Left lung (tissue), 10 donors: ENCODE measurements around the gene DNM3. TPM values are rescaled to one million over a fixed set of nuclear protein-coding genes. Genes with fewer than 3 reads are reported as not detected.

Source experiments
- ATAC-seq: fragments of 200-7000 bp; cut with Tn5 transposase; one replicate; pipeline ENCODE4 v1.9.1; 2020; ENCODE audit warnings: moderate library complexity
- DNase-seq, 4 donors: peaks; one replicate each; pipeline ENCODE4 v3.0.0-alpha.2; 2013 to 2020
- H3K27ac ChIP-seq, 2 donors: fragments of 200-600 bp; sonication (generic) in 1 of 2; one replicate each; pipeline versions ENCODE4 v1.5.0 to v1.8.0; 2020 to 2021
- H3K27me3 ChIP-seq, 2 donors: fragments of 200-600 bp; sonication (generic) in 1 of 2; one replicate each; pipeline versions ENCODE4 v1.5.0 to v1.8.0; 2020 to 2021
- H3K36me3 ChIP-seq, 2 donors: fragments of 200-600 bp; sonication (generic) in 1 of 2; one replicate each; pipeline versions ENCODE4 v1.5.0 to v1.8.0; 2020 to 2021
- H3K4me1 ChIP-seq, 2 donors: fragments of 200-600 bp; one replicate each; pipeline ENCODE4 v1.8.0; 2021
- H3K4me3 ChIP-seq, 2 donors: fragments of 200-600 bp; sonication (generic) in 1 of 2; one replicate each; pipeline versions ENCODE4 v1.5.0 to v1.8.0; 2020 to 2021; ENCODE audit warnings: mild to moderate bottlenecking in 1 of 2
- H3K9me3 ChIP-seq, 2 donors: fragments of 200-600 bp; sonication (generic) in 1 of 2; one replicate each; pipeline versions ENCODE4 v1.5.0 to v1.8.0; 2020 to 2021
- intact Hi-C, 2 donors: fragments of 100-400 bp; cut with DNase I; formaldehyde crosslinking; loops; one replicate each; pipeline versions ENCODE4 v1.11.2 to v1.14.2; 2022
- polyA plus RNA-seq, 6 donors: library from polyadenylated mRNA; unstranded; fragments of 120-200 nt; gene quantifications; one replicate each; pipeline ENCODE4 v1.2.1, GENCODE V29; 2013; ENCODE audit not compliant: insufficient read length in 6 of 6
- total RNA-seq, 2 donors: library from RNA; stranded (reverse); fragmentation: NEBNext Ultra II Directional; extraction: Animal tissue kit (Norgen Biotek cat#: 25700); gene quantifications; one replicate each; pipeline ENCODE4 v1.2.1, GENCODE V29; 2021
- TF ChIP-seq, protein P1 (sequence below), 2 donors: fragments of 200-600 bp; sonication (generic) in 1 of 2; IDR thresholded peaks; one replicate each; pipeline versions ENCODE4 v1.5.0 to v1.8.0; 2021; ENCODE audit warnings: antibody characterized with exemption in 2 of 2
- donor health status: DM: no; HTN: yes; CAD: no.
- donor health status: DM: no; HTN: no; CAD: no.

Gene DNM3
- total and polyA plus RNA-seq, 8 donors, result 5.2 to 7.7 (median 6.3) TPM

GRCh38 chr1:171865106-171865505, 23.8 kb downstream of the DNM3 start:
- H3K27ac ChIP-seq, result no peak overlapping the region
- H3K4me1 ChIP-seq, result peaks cover 0 to 16% of the 10 kb centered on the region in 2 donors
- intact Hi-C loops, result no loop called here
- TF ChIP-seq, protein P1, sequence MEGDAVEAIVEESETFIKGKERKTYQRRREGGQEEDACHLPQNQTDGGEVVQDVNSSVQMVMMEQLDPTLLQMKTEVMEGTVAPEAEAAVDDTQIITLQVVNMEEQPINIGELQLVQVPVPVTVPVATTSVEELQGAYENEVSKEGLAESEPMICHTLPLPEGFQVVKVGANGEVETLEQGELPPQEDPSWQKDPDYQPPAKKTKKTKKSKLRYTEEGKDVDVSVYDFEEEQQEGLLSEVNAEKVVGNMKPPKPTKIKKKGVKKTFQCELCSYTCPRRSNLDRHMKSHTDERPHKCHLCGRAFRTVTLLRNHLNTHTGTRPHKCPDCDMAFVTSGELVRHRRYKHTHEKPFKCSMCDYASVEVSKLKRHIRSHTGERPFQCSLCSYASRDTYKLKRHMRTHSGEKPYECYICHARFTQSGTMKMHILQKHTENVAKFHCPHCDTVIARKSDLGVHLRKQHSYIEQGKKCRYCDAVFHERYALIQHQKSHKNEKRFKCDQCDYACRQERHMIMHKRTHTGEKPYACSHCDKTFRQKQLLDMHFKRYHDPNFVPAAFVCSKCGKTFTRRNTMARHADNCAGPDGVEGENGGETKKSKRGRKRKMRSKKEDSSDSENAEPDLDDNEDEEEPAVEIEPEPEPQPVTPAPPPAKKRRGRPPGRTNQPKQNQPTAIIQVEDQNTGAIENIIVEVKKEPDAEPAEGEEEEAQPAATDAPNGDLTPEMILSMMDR (IDR thresholded peaks at IDR 0.05), result no peak
- H3K27me3 ChIP-seq, result no peaks in the 10 kb centered on the region
- no peaks in the 10 kb centered on the region for H3K36me3 ChIP-seq
- no peak for DNase-seq
- ATAC-seq, result no peak
- no peak overlapping the region for H3K4me3 ChIP-seq
- no peaks in the 10 kb centered on the region for H3K9me3 ChIP-seq

GRCh38 chr1:171867236-171867635, 25.9 kb downstream of the DNM3 start:
- DNase-seq (no peak), ATAC-seq (no peak)
- H3K4me3 ChIP-seq, result no peak overlapping the region
- intact Hi-C loops, result no loop called here
- H3K4me1 ChIP-seq, result peaks cover 0 to 16% of the 10 kb centered on the region in 2 donors
- no peaks in the 10 kb centered on the region for H3K27me3 ChIP-seq
- no peaks in the 10 kb centered on the region for H3K36me3 ChIP-seq
- no peaks in the 10 kb centered on the region for H3K9me3 ChIP-seq
- no peak overlapping the region for H3K27ac ChIP-seq
- TF ChIP-seq, protein P1 (IDR thresholded peaks at IDR 0.05), result no peak

GRCh38 chr1:171868217-171868803, 27.0 kb downstream of the DNM3 start:
- Histone ChIP-seq H3K27ac (peak overlapping the region in 1 of 2 donors; percentile 8), H3K4me3 (no peak overlapping the region), H3K36me3 (no peaks in the 10 kb centered on the region), H3K4me1 (peaks cover 0 to 16% of the 10 kb centered on the region in 2 donors), H3K27me3 (no peaks in the 10 kb centered on the region), H3K9me3 (no peaks in the 10 kb centered on the region)
- DNase-seq, result peak in 1 of 4 donors; percentile 28
- peak; percentile 74 for ATAC-seq
- TF ChIP-seq, protein P1 (IDR thresholded peaks at IDR 0.05), result no peak
- intact Hi-C loops, result no loop called here

DNA sequence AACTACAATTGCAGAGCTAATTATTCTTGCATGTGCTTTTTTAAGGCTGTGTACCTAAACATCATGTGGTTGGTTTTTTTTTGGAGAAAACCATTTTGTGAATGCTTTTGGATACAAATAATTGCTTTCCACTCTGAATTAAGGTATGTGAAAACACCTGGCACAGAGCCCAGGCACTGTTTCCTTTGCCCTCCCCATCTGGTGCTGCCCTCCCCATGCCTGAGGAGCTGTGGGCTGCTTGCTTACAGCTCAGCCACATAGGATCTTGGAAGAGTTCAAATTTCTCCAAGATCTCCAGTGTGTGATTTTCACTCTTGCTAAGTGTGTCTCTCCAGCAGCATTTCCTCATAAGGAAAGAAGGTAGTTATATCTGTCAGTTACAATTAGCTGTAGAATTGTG, 27.8 kb downstream of the DNM3 start:
- H3K27ac ChIP-seq, result no peak overlapping the region
- H3K9me3 ChIP-seq, result no peaks in the 10 kb centered on the region
- peaks cover 0 to 16% of the 10 kb centered on the region in 2 donors for H3K4me1 ChIP-seq
- H3K4me3 ChIP-seq, result no peak overlapping the region
- H3K36me3 ChIP-seq, result no peaks in the 10 kb centered on the region
- peak in 1 of 4 donors; percentile 32 for DNase-seq
- TF ChIP-seq, protein P1 (IDR thresholded peaks at IDR 0.05), result no peak
- intact Hi-C loops, result no loop called here
- H3K27me3 ChIP-seq, result no peaks in the 10 kb centered on the region
- peak; percentile 64 for ATAC-seq

- H3K4me3 ChIP-seq, result no peak overlapping the region
- no peak for ATAC-seq
- intact Hi-C loops, result no loop called here
- TF ChIP-seq, protein P1 (IDR thresholded peaks at IDR 0.05), result no peak
- no peaks in the 10 kb centered on the region for H3K9me3 ChIP-seq
- H3K36me3 ChIP-seq, result no peaks in the 10 kb centered on the region
- H3K27ac ChIP-seq, result no peak overlapping the region
- peaks cover 0 to 16% of the 10 kb centered on the region in 2 donors for H3K4me1 ChIP-seq
- H3K27me3 ChIP-seq, result no peaks in the 10 kb centered on the region
- no peak for DNase-seq
These were observed 30.6 kb downstream of the DNM3 start for GRCh38 chr1:171871848-171872247.
